ENCODE data around the gene INSYN2B.

DNA sequence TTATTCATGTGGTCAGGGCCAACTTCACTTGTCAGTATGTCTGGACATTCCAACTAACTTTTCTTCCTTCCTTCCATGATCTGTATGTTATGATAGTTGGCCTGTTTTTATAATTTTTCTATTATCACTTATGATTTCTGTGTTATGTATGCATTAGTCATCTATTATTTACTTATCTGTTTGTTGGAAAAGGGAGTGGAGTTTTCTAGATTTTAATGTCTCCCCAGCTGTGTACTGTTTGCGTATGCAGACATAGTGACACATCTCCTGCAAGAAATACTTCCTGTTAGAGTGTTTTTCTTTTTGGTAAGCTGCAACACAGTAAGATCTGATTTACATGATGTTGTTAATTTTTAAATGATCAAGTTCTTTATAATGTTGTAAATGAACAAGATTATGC lies 8.7 kb upstream of the INSYN2B start:
- TF ChIP-seq TAF7 (optimal IDR thresholded peaks at IDR 0.05; ENCODE audit: borderline replicate concordance, low read depth, low read length) (no peak), SUZ12 (IDR thresholded peaks at IDR 0.05; ENCODE audit: low read length) (no peak), KDM5A (IDR thresholded peaks at IDR 0.05; ENCODE audit: low read length) (no peak)
